ENCODE results near the gene HMGN2. TPM values are rescaled to one million over a fixed set of nuclear protein-coding genes. Genes with fewer than 3 reads are reported as not detected.

Gene HMGN2
- total RNA-seq, 1 donor from 2014 or later: 446 TPM

GRCh38 chr1:26459148-26459547 lies 13.1 kb upstream of the HMGN2 start:
- no peak for DNase-seq (ENCODE audit: low spot score, unreplicated experiment)
- no peak for TF ChIP-seq CTCF (IDR thresholded peaks at IDR 0.05; ENCODE audit: unreplicated experiment)
- Mint-ChIP-seq H3K9me3 (ENCODE audit: low read depth) (no peaks in the 10 kb centered on the region), H3K4me3 (ENCODE audit: low read depth) (no peak overlapping the region), H3K27me3 (no peaks in the 10 kb centered on the region), H3K4me1 (ENCODE audit: low read depth) (no peaks in the 10 kb centered on the region), H3K36me3 (ENCODE audit: insufficient read depth) (peaks cover 20% of the 10 kb centered on the region), H3K27ac (no peak overlapping the region)

- Mint-ChIP-seq H3K4me3 (ENCODE audit: low read depth) (no peak overlapping the region), H3K36me3 (ENCODE audit: insufficient read depth) (peaks cover 19% of the 10 kb centered on the region), H3K27me3 (no peaks in the 10 kb centered on the region), H3K4me1 (ENCODE audit: low read depth) (no peaks in the 10 kb centered on the region), H3K9me3 (ENCODE audit: low read depth) (no peaks in the 10 kb centered on the region), H3K27ac (no peak overlapping the region)
- no peak for TF ChIP-seq CTCF (IDR thresholded peaks at IDR 0.05; ENCODE audit: unreplicated experiment)
- no peak for DNase-seq (ENCODE audit: low spot score, unreplicated experiment)
Observed at GRCh38 chr1:26459573-26460031, 12.6 kb upstream of the HMGN2 start.

GRCh38 chr1:26468911-26469310 lies 3.3 kb upstream of the HMGN2 start:
- peaks cover 15% of the 10 kb centered on the region for H3K36me3 Mint-ChIP-seq (ENCODE audit: insufficient read depth)
- no peak overlapping the region for H3K27ac Mint-ChIP-seq
- no peak for DNase-seq (ENCODE audit: low spot score, unreplicated experiment)
- H3K4me3 Mint-ChIP-seq (ENCODE audit: low read depth): no peak overlapping the region
- no peaks in the 10 kb centered on the region for H3K27me3 Mint-ChIP-seq
- TF ChIP-seq CTCF (IDR thresholded peaks at IDR 0.05; ENCODE audit: unreplicated experiment): no peak
- H3K4me1 Mint-ChIP-seq (ENCODE audit: low read depth): peaks cover 16% of the 10 kb centered on the region
- no peaks in the 10 kb centered on the region for H3K9me3 Mint-ChIP-seq (ENCODE audit: low read depth)

- Mint-ChIP-seq H3K9me3 (ENCODE audit: low read depth) (no peaks in the 10 kb centered on the region), H3K36me3 (ENCODE audit: insufficient read depth) (peaks cover 18% of the 10 kb centered on the region), H3K27ac (no peak overlapping the region), H3K4me1 (ENCODE audit: low read depth) (peaks cover 22% of the 10 kb centered on the region), H3K27me3 (no peaks in the 10 kb centered on the region), H3K4me3 (ENCODE audit: low read depth) (no peak overlapping the region)
- no peak for DNase-seq (ENCODE audit: low spot score, unreplicated experiment)
- TF ChIP-seq CTCF (IDR thresholded peaks at IDR 0.05; ENCODE audit: unreplicated experiment): no peak
Observed at GRCh38 chr1:26469558-26469957, 2.7 kb upstream of the HMGN2 start.

GRCh38 chr1:26470878-26471497 lies 1.3 kb upstream of the HMGN2 start:
- no peak for TF ChIP-seq CTCF (IDR thresholded peaks at IDR 0.05; ENCODE audit: unreplicated experiment)

More at GRCh38 chr1:26470878-26471497, 1.3 kb upstream of the HMGN2 start:
- no peak for DNase-seq (ENCODE audit: low spot score, unreplicated experiment)
- Mint-ChIP-seq H3K9me3 (ENCODE audit: low read depth) (no peaks in the 10 kb centered on the region), H3K36me3 (ENCODE audit: insufficient read depth) (peaks cover 23% of the 10 kb centered on the region), H3K27me3 (no peaks in the 10 kb centered on the region), H3K4me1 (ENCODE audit: low read depth) (peaks cover 26% of the 10 kb centered on the region), H3K4me3 (ENCODE audit: low read depth) (peak overlapping the region; percentile 91), H3K27ac (no peak overlapping the region)

Measured in progenitor cell of endocrine pancreas (in vitro differentiated cells).